ENCODE measurements around the gene MYO18B.

- TF ChIP-seq CTCF (conservative IDR thresholded peaks at IDR 0.05; ENCODE audit: low read depth, low read length) (no peak), SMC3 (IDR thresholded peaks at IDR 0.05; ENCODE audit: low read depth, low read length) (no peak), POLR2A (IDR thresholded peaks at IDR 0.05; ENCODE audit: low read depth, low read length) (no peak), RFX5 (IDR thresholded peaks at IDR 0.05; ENCODE audit: low read depth, low read length) (no peak), MXI1 (IDR thresholded peaks at IDR 0.05; ENCODE audit: borderline replicate concordance, low read depth, low read length) (no peak)
Observed at GRCh38 chr22:25890651-25891050, 148.7 kb downstream of the MYO18B start.
